DOHH2 (cell line): ENCODE measurements around the gene STARD3.

Experiments
- H3F3A ChIP-seq: fragments of 200-600 bp; sonication (generic), shearing (Covaris generic); 2 replicates; pipeline ENCODE4 v1.6.0; 2016; ENCODE audit warnings: antibody characterized with exemption, mild to moderate bottlenecking; ENCODE audit not compliant: control insufficient read depth, insufficient read depth
- H3K27ac ChIP-seq: fragments of 200-600 bp; sonication (generic); 2 replicates; pipeline ENCODE4 v1.5.1; 2014; ENCODE audit warnings: low read depth, mild to moderate bottlenecking, low read length, moderate library complexity
- H3K27me3 ChIP-seq: fragments of 200-600 bp; sonication (generic); 2 replicates; pipeline ENCODE4 v1.6.1; 2014; ENCODE audit warnings: mild to moderate bottlenecking, low read length, mixed read lengths; ENCODE audit not compliant: control insufficient read depth
- H3K36me3 ChIP-seq: fragments of 200-600 bp; sonication (generic); 2 replicates; pipeline ENCODE4 v1.6.1; 2014; ENCODE audit warnings: mild to moderate bottlenecking, low read length, moderate library complexity, mixed read lengths; ENCODE audit not compliant: control insufficient read depth
- H3K4me1 ChIP-seq: fragments of 200-600 bp; sonication (generic); 2 replicates; pipeline ENCODE4 v1.6.1; 2014; ENCODE audit warnings: mild to moderate bottlenecking, low read length, mixed read lengths; ENCODE audit not compliant: control insufficient read depth
- H3K4me2 ChIP-seq: fragments of 200-600 bp; sonication (generic); 2 replicates; pipeline ENCODE4 v1.6.0; 2014; ENCODE audit warnings: mild to moderate bottlenecking, low read length, moderate library complexity
- H3K4me3 ChIP-seq: fragments of 200-600 bp; sonication (generic); 2 replicates; pipeline ENCODE4 v1.5.1; 2014; ENCODE audit warnings: mild to moderate bottlenecking, low read length, mixed read lengths
- H3K79me2 ChIP-seq: fragments of 200-600 bp; sonication (generic); 2 replicates; pipeline ENCODE4 v1.6.1; 2014; ENCODE audit warnings: mild to moderate bottlenecking, low read length, mixed read lengths; ENCODE audit not compliant: control insufficient read depth
- H3K9me2 ChIP-seq: fragments of 200-600 bp; sonication (generic); replicated peaks from 2 replicates; pipeline ENCODE4 v1.6.1; 2014; ENCODE audit warnings: mild to moderate bottlenecking, low read length, mixed read lengths; ENCODE audit not compliant: control insufficient read depth
- H3K9me3 ChIP-seq: fragments of 200-600 bp; sonication (generic); 2 replicates; pipeline ENCODE4 v1.6.1; 2014; ENCODE audit warnings: antibody characterized with exemption, low read length, mixed read lengths; ENCODE audit not compliant: control insufficient read depth, insufficient read depth
- H4K20me1 ChIP-seq: fragments of 200-600 bp; sonication (generic); 2 replicates; pipeline ENCODE4 v1.6.0; 2014; ENCODE audit warnings: low read depth, mild to moderate bottlenecking, antibody characterized with exemption, low read length, moderate library complexity; ENCODE audit not compliant: control insufficient read depth, insufficient read depth
- CTCF ChIP-seq: fragments of 200-600 bp; sonication (generic); IDR thresholded peaks from one replicate; pipeline ENCODE4 v1.5.1; 2014; ENCODE audit warnings: antibody characterized with exemption, mild to moderate bottlenecking, low read depth, low read length; ENCODE audit not compliant: poor library complexity, severe bottlenecking
- EZH2phosphoT487 ChIP-seq: fragments of 200-600 bp; sonication (generic); IDR thresholded peaks from 2 replicates; pipeline ENCODE4 v1.6.1; 2017; ENCODE audit warnings: borderline replicate concordance, mild to moderate bottlenecking, antibody characterized with exemption, low read length, moderate library complexity, mixed read lengths

The STARD3 gene

GRCh38 chr17:39617446-39618245 is 19.3 kb upstream of the STARD3 start:
- Histone ChIP-seq H3K36me3 (no peaks in the 10 kb centered on the region), H3K4me3 (peak overlapping the region; percentile 68), H4K20me1 (no peaks in the 10 kb centered on the region), H3K79me2 (no peaks in the 10 kb centered on the region), H3K9me3 (no peaks in the 10 kb centered on the region), H3K9me2 (no peaks in the 10 kb centered on the region), H3F3A (peaks cover 15% of the 10 kb centered on the region), H3K27ac (no peak overlapping the region), H3K4me1 (peaks cover 26% of the 10 kb centered on the region), H3K4me2 (peak overlapping the region; percentile 69), H3K27me3 (0 out of 2 replicates have a peak, but pooled peaks cover 3% of the 10 kb centered on the region)
- TF ChIP-seq CTCF (no peak), EZH2phosphoT487 (no peak)

GRCh38 chr17:39618246-39618913 is 18.6 kb upstream of the STARD3 start:
- Histone ChIP-seq H3K4me1 (peaks cover 33% of the 10 kb centered on the region), H3K27me3 (0 out of 2 replicates have a peak, but pooled peaks cover 3% of the 10 kb centered on the region), H3K4me2 (peak overlapping the region; percentile 69), H3K4me3 (peak overlapping the region; percentile 68), H3K9me3 (no peaks in the 10 kb centered on the region), H3K27ac (no peak overlapping the region), H3K79me2 (no peaks in the 10 kb centered on the region), H3F3A (peaks cover 15% of the 10 kb centered on the region), H3K36me3 (no peaks in the 10 kb centered on the region), H3K9me2 (no peaks in the 10 kb centered on the region), H4K20me1 (no peaks in the 10 kb centered on the region)
- no peak for TF ChIP-seq EZH2phosphoT487
- no peak for TF ChIP-seq CTCF

GRCh38 chr17:39618956-39619785 is 17.8 kb upstream of the STARD3 start:
- no peaks in the 10 kb centered on the region for H3K79me2 ChIP-seq
- H3K4me2 ChIP-seq, result peak overlapping the region; percentile 69
- no peaks in the 10 kb centered on the region for H3K9me2 ChIP-seq

More at GRCh38 chr17:39618956-39619785, 17.8 kb upstream of the STARD3 start:
- H3K27ac ChIP-seq, result no peak overlapping the region
- TF ChIP-seq EZH2phosphoT487 (no peak), CTCF (no peak)
- H3K36me3 ChIP-seq, result no peaks in the 10 kb centered on the region
- peak overlapping the region; percentile 68 for H3K4me3 ChIP-seq
- H3K4me1 ChIP-seq, result peaks cover 40% of the 10 kb centered on the region
- no peaks in the 10 kb centered on the region for H3K9me3 ChIP-seq
- H3K27me3 ChIP-seq, result 0 out of 2 replicates have a peak, but pooled peaks cover 3% of the 10 kb centered on the region
- no peaks in the 10 kb centered on the region for H4K20me1 ChIP-seq
- peaks cover 15% of the 10 kb centered on the region for H3F3A ChIP-seq
